C4-2B (cell line): ENCODE data around the gene TAF1B.

Experiments used
- H3K27ac ChIP-seq: fragments of 450-650 bp; 2 replicates; pipeline ENCODE4 v1.5.1; 2017
- ZFX ChIP-seq: fragments of 450-650 bp; IDR thresholded peaks from 2 replicates; pipeline ENCODE4 v1.6.1; 2017
- TF ChIP-seq, protein P1 (sequence below): fragments of 450-650 bp; conservative IDR thresholded peaks from 2 replicates; pipeline ENCODE4 v1.5.1; 2017; ENCODE audit warnings: mild to moderate bottlenecking

Gene TAF1B

DNA sequence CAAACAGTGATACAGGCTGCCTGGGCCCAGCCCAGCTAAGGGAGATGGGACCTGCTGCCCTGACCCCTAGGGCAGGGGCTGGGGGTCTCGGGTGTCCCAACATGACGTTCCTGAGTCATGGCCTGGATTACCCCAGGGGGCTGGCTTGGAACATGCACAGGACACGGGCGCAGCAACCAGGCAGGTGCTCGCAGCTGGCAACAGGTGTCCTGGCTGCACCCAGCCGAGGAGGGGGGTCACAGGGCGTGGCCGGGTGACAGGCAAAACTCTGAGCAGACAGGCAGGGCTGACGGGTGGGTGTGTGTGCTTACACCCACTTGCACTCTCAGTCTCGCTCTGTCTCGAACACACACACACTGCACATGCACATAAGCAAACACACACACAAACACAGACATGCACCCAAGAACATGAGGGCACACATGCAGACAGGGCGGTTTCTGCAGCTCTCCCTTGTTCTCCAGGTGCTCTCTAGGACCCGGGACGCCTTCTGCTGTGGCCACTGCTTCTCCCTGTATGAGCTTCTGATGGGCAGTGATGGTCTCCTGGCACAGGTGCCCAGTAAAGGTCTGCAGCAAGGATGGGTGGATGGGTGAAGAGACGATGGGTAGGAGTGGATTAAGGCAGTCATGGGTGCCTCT is 33.7 kb upstream of the TAF1B start:
- peak overlapping the region; percentile 72 for H3K27ac ChIP-seq
- no peak for TF ChIP-seq ZFX
- TF ChIP-seq, protein P1, sequence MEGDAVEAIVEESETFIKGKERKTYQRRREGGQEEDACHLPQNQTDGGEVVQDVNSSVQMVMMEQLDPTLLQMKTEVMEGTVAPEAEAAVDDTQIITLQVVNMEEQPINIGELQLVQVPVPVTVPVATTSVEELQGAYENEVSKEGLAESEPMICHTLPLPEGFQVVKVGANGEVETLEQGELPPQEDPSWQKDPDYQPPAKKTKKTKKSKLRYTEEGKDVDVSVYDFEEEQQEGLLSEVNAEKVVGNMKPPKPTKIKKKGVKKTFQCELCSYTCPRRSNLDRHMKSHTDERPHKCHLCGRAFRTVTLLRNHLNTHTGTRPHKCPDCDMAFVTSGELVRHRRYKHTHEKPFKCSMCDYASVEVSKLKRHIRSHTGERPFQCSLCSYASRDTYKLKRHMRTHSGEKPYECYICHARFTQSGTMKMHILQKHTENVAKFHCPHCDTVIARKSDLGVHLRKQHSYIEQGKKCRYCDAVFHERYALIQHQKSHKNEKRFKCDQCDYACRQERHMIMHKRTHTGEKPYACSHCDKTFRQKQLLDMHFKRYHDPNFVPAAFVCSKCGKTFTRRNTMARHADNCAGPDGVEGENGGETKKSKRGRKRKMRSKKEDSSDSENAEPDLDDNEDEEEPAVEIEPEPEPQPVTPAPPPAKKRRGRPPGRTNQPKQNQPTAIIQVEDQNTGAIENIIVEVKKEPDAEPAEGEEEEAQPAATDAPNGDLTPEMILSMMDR, result no peak

DNA sequence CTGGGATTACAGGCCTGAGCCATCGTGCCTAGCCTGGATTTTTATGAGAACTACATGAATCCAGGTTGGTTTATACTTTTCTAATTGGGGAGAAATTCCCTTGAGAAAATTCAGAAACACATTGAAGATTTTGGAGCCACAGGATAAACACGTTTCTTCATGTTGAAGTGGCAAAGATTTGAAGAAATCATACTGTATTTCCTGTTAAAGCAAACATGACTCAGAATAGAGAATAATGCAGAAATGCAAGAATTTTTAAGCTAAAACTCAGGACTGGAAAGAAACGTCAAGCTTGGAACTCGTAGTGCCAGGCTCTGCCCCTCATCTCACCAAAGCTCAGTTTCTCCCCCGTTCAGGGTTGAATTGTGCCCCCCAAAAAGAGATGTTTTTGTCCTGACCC is 32.1 kb upstream of the TAF1B start:
- TF ChIP-seq ZFX, result no peak
- TF ChIP-seq, protein P1, result no peak
- H3K27ac ChIP-seq, result no peak overlapping the region

DNA sequence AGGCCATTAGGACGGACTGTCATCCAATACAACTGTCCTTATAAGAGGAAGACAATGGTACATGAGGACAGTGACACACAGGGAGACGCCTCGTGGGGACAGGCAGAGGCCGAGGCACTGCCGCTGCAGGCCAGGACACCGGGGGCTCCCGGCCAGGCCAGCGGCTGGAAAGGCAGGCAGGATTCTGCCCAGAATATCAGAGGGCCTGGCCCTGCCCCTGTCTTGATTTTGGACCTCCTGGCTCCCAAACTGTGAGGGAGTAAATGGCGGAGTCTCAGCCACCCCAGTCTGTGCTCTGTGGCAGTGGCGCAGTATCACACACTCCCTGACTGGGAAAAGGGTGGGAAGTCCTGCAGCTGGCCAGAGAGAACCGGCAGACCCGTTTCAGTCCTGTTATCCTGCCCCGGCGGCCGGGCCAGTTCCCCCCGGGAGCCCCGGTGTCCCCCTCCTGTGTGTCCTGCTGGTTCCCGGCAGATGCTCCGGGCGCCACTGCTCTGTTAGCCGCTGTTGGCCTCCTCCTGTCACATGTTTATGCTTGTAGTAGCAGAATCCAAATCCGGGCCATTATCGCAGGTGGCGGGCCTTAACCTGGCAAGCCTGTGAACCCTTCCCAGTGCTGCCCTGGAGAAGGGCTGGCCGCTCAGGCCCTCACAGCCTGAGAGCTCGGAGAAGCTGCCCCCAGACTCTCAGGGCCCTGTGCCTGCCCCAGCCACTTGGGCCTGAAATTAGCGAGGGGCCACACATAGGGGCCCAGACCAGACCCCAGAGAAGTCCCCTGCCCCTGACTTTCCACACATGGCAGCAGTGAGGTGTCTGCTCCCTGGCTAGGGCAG is 31.4 kb upstream of the TAF1B start:
- TF ChIP-seq, protein P1, result no peak
- no peak for TF ChIP-seq ZFX
- peak overlapping the region; percentile 11; the same call in 1 of the 2 replicates for H3K27ac ChIP-seq

DNA sequence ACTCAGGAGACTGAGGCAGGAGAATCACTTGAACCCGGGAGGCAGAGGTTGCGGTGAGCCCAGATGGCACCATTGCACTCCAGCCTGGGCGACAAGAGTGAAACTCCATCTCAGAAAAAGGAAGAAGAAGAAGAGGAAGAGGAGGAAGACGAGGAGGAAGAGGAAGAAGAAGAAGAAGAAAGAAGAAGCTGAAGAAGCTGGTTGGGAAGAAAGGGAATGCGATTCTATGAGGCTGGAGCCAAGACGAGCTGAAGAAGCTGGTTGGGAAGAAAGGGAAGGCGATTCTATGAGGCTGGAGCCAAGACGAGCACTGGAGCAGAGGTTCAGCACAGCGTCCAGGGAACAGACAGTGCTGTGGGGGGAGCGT is 30.3 kb upstream of the TAF1B start:
- no peak for TF ChIP-seq ZFX
- TF ChIP-seq, protein P1, result no peak
- H3K27ac ChIP-seq, result no peak overlapping the region

DNA sequence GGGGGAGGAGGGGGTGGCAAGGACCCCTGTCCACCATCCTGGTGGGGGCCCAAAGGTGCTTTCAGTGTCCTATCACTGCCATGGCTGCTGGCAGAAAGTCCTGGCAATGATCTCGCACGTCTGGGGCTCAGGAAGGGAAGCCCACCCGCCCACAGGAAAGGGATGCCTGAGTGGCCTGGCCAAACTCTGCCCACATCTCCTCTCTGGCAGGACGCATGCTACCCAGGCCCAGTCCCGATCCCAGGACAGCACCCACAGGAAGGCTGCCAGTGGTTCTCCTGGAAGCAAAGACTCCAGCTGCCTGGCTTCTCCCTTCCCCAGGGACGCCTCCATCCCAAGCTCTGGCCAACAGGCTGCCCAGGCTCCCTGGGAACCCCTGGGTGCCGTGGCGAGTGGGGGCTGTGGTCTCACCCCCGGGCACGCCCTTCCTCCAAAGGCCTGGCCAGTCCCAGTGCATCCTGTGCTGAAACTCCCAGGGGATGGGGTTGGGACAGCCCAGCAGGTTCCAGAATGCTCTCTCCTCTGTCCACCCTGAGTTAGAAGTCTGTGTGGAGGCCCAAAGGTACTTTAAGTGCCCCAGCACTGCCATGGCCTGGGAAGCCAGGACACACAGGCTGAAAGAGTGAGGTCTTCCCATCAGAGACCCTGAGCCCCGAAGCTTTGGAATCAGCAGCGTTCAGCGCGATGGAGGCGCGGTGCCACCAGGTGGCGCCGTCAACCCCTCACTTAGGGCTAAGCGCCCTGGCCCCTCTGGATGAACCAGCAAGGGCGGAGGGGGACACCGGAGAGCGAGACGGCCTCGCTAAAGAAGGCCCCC is 29.8 kb upstream of the TAF1B start:
- H3K27ac ChIP-seq, result no peak overlapping the region
- TF ChIP-seq, protein P1, result peak; percentile 95
- TF ChIP-seq ZFX, result no peak

DNA sequence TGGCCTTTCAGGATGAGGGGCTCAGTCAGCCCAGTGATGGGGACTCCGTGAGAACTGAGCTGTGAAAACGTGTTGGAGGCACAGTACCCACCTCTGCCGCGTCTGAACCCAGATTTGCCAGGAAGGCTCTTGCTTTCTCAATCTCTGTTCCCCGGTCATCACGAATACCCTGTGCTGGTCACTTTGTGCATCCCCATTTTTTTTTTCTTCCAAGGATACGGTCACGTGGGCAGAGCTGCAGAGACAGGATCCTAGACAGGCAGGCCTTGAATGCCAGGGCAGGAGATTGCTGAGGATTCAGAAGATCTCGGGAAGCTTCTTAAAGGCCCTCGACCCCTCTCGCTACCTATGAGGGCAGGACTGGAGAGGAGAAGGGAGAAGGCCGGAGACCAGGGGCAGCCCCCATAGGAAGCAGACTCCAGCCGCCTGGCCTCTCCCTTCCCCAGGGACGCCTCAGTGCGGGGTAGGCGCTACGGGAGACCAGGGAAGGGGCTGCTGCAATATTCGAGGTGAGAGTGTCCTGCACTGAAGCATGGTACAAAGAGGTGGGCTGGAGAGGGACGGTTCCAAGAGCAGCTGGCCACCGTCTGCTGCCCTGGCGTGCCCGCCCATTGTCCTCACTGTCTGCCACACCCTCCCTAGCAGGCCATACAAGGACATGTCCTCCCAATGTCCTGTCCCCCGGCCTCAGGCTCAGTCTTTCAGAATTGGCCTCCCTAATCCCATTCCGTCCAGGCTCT is 29.0 kb upstream of the TAF1B start:
- no peak overlapping the region for H3K27ac ChIP-seq
- TF ChIP-seq, protein P1, result peak; percentile 68
- TF ChIP-seq ZFX, result no peak
